ENCODE results near the gene CFB. TPM values are rescaled to one million over a fixed set of nuclear protein-coding genes. Genes with fewer than 3 reads are reported as not detected.
"Not testable (repeated sequence)": the region's sequence is repeated elsewhere in the genome, so short reads cannot be mapped to it uniquely, and the experiment has no call there.

Gene CFB
- total and polyA plus RNA-seq, 12 donors: 0.78 to 166 (median 28.2) TPM

- Histone ChIP-seq H3K4me1 (replicated peaks in 1 of 2) (peaks cover 11 to 38% of the 10 kb centered on the region in 2 donors), H3K36me3 (replicated peaks in 1 of 2) (no peaks in the 10 kb centered on the region), H3K27ac (peak within 1 kb of the TSS; percentile 50 to 90 (median 81)), H3K4me3 (peak within 1 kb of the TSS in 3 of 4 donors; percentile 26 to 86 (median 79)), H3K27me3 (no peaks in the 10 kb centered on the region), H3K9me3 (replicated peaks in 1 of 3) (no peaks in the 10 kb centered on the region)
- WGBS, 4 donors: 0 to 1% (median 0%) methylated on average over 4 to 77 of the region's 77 CpGs
- peak; percentile 95 to 97 (median 95) for DNase-seq
- peak; percentile 36 to 79 for TF ChIP-seq POLR2A (IDR thresholded peaks at IDR 0.05)
- TF ChIP-seq CTCF (IDR thresholded peaks at IDR 0.05): peak in 1 of 6 experiments; percentile 22
- intact Hi-C loops (cut with DNase I): loop anchor here (5.0 kb wide), 1 partner anchor 50 kb away; no protein-coding TSS in a partner anchor
Observed at GRCh38 chr6:31901953-31902643, 43.8 kb upstream of the CFB start, which contains the start of gene ZBTB12. Gene ZBTB12 (minus strand): TSS chr6:31902086. CDS start chr6:31901305, 781 bp downstream.

DNA sequence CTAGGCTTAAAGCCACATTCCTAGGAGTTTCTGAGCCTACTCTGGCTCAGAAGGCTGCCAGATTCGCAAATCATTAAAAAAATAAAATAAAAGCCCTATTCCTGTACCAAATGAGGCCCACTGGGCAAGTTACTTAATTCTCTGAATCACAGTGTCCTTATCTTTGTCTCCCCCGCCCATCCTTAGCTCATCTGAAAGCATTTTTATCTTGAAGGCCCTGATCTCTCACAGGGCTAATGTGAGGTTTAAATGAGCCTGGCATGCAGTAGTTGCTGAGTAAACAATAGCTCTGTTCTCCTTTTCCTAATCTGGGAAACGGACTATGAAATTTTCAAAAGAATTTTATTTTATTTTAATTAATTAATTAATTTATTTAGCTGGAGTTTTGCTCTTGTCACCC is 41.9 kb upstream of the CFB start:
- no peaks in the 10 kb centered on the region for H3K27me3 ChIP-seq
- no peak overlapping the region for H3K4me3 ChIP-seq
- H3K4me1 ChIP-seq (replicated peaks in 1 of 2): peaks cover 11 to 31% of the 10 kb centered on the region in 2 donors
- DNase-seq: peak in 3 of 7 donors; percentile 58 to 75 (median 65)
- H3K36me3 ChIP-seq (replicated peaks in 1 of 2): no peaks in the 10 kb centered on the region
- 31 to 46% (median 40%) methylated on average over 3 of the region's 3 CpGs for WGBS, 4 donors
- intact Hi-C loops (cut with DNase I): loop anchor here (5.0 kb wide), 1 partner anchor 48 kb away; no protein-coding TSS in a partner anchor
- peak in 1 of 2 donors; percentile 28 for TF ChIP-seq POLR2A (IDR thresholded peaks at IDR 0.05)
- TF ChIP-seq CTCF (IDR thresholded peaks at IDR 0.05): no peak
- peak overlapping the region in 4 of 5 donors; percentile 35 to 90 (median 71) for H3K27ac ChIP-seq
- no peaks in the 10 kb centered on the region for H3K9me3 ChIP-seq (replicated peaks in 1 of 3)

- Histone ChIP-seq H3K9me3 (replicated peaks in 1 of 3) (no peaks in the 10 kb centered on the region), H3K4me3 (no peak overlapping the region), H3K36me3 (replicated peaks in 1 of 2) (no peaks in the 10 kb centered on the region), H3K4me1 (replicated peaks in 1 of 2) (peaks cover 11 to 29% of the 10 kb centered on the region in 2 donors), H3K27ac (no peak overlapping the region), H3K27me3 (no peaks in the 10 kb centered on the region)
- intact Hi-C loops (cut with DNase I): no loop called here
- no peak for TF ChIP-seq POLR2A (IDR thresholded peaks at IDR 0.05)
- no peak for TF ChIP-seq CTCF (IDR thresholded peaks at IDR 0.05)
- 63 to 100% (median 94%) methylated on average over 1 of the region's 1 CpG for WGBS, 4 donors
- no peak for DNase-seq
Observed at GRCh38 chr6:31905041-31905440, 40.9 kb upstream of the CFB start.

DNA sequence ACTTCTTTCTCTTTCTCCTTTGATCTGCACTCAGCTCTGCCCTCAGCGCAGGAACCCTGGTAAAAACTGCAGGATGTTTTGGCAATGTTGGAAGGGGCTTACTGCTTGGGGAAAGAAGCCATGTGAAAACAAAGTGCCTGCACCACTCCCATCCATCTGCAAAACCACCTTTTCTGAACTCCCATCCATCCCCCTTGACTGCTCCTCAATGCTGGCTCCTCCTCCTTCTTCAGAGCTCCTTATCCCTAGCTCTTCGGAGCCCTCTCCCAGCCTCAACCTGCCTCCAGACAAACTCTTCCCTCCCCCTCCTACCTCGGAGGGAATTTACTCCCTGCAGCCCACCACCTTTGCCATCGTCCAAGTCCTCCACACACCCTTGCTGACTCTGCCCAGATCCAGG is 39.8 kb upstream of the CFB start:
- WGBS, 4 donors: 49 to 60% (median 54%) methylated on average over 4 of the region's 4 CpGs
- H3K4me1 ChIP-seq (replicated peaks in 1 of 2): peaks cover 12 to 29% of the 10 kb centered on the region in 2 donors
- no peak overlapping the region for H3K27ac ChIP-seq
- no peak for DNase-seq
- no peaks in the 10 kb centered on the region for H3K9me3 ChIP-seq (replicated peaks in 1 of 3)
- TF ChIP-seq CTCF (IDR thresholded peaks at IDR 0.05) (no peak), POLR2A (IDR thresholded peaks at IDR 0.05) (no peak)
- H3K36me3 ChIP-seq (replicated peaks in 1 of 2): no peaks in the 10 kb centered on the region
- no peaks in the 10 kb centered on the region for H3K27me3 ChIP-seq
- no peak overlapping the region for H3K4me3 ChIP-seq
- intact Hi-C loops (cut with DNase I): no loop called here

DNA sequence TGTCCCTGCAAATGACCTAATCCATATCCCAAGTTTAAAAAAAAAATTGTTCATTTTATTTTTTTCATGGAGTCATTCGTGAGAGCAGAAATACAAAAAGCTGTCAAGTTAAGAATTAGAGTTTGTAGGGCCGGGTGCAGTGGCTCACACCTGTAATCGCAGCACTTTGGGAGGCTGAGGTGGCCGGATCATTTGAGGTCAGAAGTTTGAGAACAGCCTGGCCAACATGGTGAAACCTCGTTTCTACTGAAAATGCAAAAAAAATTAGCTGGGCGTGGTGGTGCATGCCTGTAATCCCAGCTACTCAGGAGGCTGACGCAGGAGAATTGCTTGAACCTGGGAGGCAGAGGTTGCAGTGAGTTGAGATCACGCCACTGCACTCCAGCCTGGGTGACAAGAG is 39.2 kb upstream of the CFB start:
- whole genome bisulfite sequencing, 4 donors: 77 to 82% (median 78%) methylated on average over 8 of the region's 8 CpGs
- H3K27ac ChIP-seq; H3K9me3 ChIP-seq (replicated peaks in 1 of 3); H3K27me3 ChIP-seq; DNase-seq; H3K36me3 ChIP-seq (replicated peaks in 1 of 2); intact Hi-C loops (cut with DNase I); H3K4me3 ChIP-seq: not testable (repeated sequence)
- peaks cover 13 to 27% of the 10 kb centered on the region in 2 donors for H3K4me1 ChIP-seq (replicated peaks in 1 of 2)
